ENCODE measurements around the gene PLEKHH2. TPM values are rescaled to one million over a fixed set of nuclear protein-coding genes. Genes with fewer than 3 reads are reported as not detected.

Gene PLEKHH2
- total RNA-seq, 1 donor from 2014 or later: 1.2 TPM

DNA sequence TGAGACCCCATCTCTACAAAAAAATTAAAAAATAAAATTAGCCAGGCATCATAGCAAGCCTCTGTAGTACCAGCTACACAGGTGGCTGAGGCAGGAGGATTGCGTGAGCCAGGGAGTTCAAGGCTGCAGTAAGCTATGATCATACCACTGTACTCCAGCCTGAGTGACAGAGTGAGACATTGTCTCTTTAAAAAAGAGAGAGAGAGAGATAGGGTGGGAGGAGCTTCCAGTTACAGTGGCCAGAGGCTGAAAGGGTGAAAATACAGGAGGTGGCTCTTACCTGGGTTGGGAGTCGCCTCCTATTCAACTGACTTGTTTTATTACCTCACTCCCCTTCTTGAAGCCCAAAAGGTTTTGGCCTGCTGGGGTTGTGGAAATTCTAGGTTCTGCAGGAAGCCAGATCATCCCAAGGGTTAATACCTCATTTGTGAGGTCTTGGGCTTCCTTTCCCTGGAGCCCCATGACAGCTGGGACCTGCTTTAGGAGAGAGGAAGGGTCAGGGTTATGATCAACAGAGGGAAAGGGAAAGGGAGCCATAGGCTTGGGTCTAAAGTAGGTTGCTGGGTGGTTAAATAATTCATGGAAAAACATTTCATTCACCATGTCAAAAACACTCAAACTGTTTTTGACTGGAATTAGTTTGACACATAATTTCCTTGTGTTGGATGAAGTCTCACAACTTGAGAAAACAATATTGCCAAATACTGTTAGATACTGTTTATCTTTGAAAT is 154.1 kb downstream of the PLEKHH2 start:
- ATAC-seq (ENCODE audit: poor library complexity): no peak
- DNase-seq: no peak
- intact Hi-C loops (cut with DNase I): no loop called here

DNA sequence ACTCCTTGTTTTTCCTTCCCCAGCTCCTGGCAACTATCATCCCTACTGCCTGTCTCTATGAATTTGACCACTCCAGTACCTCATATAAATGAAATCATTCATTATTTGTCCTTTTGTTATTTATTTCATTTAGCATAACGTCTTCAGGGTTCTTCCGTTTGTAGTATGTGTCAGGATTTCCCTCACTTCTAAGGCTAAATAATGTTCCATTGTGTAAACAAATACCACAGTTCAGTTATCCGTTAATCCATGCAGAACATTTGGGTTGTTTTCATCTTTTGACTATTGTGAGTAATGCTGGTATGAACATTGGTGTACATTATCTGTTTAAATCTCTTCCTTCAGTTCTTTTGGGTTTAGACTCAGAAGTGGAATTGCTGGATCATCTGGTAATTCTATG is 155.6 kb downstream of the PLEKHH2 start:
- no peak for ATAC-seq (ENCODE audit: poor library complexity)
- DNase-seq: no peak
- intact Hi-C loops (cut with DNase I): no loop called here

GRCh38 chr2:43794956-43795355 is 157.9 kb downstream of the PLEKHH2 start:
- DNase-seq (no peak), ATAC-seq (ENCODE audit: poor library complexity) (no peak)
- intact Hi-C loops (cut with DNase I): no loop called here

DNA sequence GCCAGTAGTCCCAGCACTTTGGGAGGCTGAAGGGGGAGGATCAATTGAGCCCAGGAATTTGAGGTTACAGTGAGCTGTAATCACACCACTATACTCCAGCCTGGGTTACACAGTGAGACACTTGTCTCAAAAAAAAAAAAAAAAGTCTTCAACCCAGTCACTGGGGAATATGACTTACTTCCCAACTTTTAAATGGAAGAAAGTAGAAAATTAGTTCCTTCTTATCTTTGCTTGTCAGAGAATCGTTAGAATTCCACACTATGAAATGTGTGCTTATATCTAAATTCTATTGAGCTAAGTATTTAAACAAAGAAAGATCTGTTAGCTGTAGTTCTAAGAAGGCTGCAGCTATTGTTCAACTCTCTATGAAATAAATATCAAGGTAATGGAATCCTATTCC is 159.1 kb downstream of the PLEKHH2 start:
- intact Hi-C loops (cut with DNase I): no loop called here
- ATAC-seq (ENCODE audit: poor library complexity) (no peak), DNase-seq (no peak)

DNA sequence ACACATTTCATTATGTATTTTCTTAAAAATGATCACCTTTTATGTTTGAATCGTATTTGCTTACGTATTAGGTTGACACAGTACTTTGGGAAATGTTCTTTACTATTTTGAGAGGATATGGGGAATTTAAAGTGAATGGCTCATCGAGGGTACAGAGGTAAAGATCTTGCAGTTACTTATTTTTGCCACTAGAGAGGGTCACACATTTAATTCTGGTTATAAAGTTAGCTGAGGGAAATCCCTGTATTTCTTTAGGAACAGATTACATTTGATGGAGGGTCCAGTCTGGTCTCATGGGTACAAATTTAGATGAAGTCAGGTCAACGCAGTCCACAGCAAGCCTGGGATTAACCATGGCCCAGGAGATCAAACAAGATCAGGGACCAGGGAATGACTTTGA is 161.2 kb downstream of the PLEKHH2 start:
- DNase-seq (no peak), ATAC-seq (ENCODE audit: poor library complexity) (no peak)
- intact Hi-C loops (cut with DNase I): no loop called here

GRCh38 chr2:43800894-43801293 is 163.8 kb downstream of the PLEKHH2 start:
- DNase-seq (no peak), ATAC-seq (ENCODE audit: poor library complexity) (no peak)
- intact Hi-C loops (cut with DNase I): no loop called here

DNA sequence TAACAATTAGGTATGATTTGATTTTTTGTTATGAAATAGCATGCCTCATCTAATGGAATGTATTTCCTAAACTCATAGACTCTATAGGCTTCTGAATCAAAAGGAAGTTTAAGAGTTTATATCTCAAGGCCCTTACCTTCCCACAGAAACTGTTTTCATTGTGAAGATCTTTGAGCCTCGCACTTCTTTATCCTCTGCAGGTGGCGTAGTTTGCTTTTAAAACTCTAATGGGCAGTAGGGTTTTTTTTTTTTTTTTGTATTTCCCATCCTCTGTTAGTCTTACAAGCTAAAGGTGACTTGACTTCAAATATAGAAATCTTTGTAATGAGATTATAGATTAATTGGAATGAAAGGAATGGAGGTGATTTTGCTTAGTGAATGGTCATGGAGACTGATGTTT is 165.1 kb downstream of the PLEKHH2 start:
- ATAC-seq (ENCODE audit: poor library complexity): no peak
- intact Hi-C loops (cut with DNase I): no loop called here
- DNase-seq: no peak

- ATAC-seq (ENCODE audit: poor library complexity): no peak
- DNase-seq: no peak
- intact Hi-C loops (cut with DNase I): no loop called here
Observed at GRCh38 chr2:43803113-43803512, 166.1 kb downstream of the PLEKHH2 start.

GRCh38 chr2:43806719-43807031 is 169.6 kb downstream of the PLEKHH2 start:
- no peak for ATAC-seq (ENCODE audit: poor library complexity)
- intact Hi-C loops (cut with DNase I): no loop called here
- DNase-seq: no peak

DNA sequence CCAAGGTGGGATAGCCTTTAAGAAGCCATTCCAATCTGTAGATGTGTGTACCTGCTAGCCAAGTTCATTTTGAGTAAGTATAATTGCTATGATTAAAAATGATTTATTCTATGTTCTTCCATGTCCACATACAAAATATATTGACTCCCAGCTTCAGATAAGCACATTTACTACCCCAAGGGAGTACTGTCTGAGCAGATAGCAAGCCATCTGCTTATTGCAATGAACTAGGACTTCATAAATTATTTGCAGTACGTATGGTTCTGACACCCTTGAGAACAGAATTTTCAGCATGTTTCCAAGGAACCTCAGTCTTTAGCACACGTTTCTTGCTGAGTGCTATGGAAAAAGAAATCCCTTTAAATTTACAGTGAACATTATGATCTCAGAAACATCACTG is 173.4 kb downstream of the PLEKHH2 start:
- ATAC-seq (ENCODE audit: poor library complexity) (no peak), DNase-seq (no peak)
- intact Hi-C loops (cut with DNase I): no loop called here

DNA sequence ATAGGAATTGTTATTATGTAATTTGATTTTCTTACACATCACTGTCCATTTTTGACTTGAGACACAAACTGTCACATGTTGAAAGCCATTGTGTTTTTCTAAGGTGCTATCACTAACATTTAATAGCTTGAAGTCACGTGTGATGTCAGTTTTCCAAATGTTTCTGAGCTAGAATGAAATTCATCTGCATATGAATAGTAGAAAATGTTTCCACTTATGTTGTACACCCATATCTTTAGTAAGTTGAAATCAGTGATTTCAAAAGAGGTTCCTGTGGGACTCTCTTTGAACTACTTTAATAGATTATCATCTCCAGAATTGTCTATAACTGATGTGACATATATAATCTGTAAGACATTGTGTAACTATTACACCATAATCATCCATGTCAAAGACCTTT is 173.8 kb downstream of the PLEKHH2 start:
- intact Hi-C loops (cut with DNase I): no loop called here
- DNase-seq (no peak), ATAC-seq (ENCODE audit: poor library complexity) (no peak)

DNA sequence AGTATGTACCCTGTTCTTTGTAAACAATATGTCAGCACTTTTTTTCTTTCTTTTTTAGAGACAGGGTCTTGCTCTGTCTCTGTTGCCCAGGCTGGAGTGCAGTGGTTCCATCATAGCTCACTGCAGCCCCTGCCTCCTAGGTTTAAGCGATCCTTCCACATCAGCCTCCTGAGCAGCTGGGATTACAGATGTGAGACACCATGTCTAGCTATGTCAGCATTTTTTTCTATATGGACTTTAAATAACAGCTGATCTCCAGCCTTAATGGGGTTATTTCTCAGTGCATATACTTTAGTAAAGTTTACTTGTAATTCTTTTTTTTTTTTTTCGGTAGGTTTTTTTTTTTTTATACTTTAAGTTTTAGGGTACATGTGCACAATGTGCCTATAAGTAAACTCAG is 174.9 kb downstream of the PLEKHH2 start:
- no peak for DNase-seq

DNA sequence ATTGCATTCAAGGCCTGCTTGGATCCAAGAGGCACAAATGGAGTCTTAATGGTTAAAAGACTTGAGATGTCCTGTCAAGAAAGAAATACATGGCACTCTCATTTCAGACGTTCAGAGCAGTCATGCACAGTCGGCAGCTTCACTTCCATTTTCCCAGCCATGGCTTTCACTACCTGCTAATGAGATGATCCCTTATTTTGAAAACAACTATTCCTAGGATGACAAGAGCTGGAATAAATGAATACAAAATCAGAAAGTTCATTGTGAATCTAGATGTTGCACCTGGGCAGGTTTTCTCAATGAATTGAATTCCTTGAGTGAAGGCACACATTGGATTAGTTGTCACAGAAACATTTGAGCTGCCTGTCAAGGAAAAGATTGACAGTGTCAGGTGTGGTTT is 175.9 kb downstream of the PLEKHH2 start:
- DNase-seq (no peak), ATAC-seq (ENCODE audit: poor library complexity) (no peak)
- intact Hi-C loops (cut with DNase I): no loop called here

More for the DNA sequence above, 174.9 kb downstream of the PLEKHH2 start:
- intact Hi-C loops (cut with DNase I): no loop called here
- no peak for ATAC-seq (ENCODE audit: poor library complexity)

DNA sequence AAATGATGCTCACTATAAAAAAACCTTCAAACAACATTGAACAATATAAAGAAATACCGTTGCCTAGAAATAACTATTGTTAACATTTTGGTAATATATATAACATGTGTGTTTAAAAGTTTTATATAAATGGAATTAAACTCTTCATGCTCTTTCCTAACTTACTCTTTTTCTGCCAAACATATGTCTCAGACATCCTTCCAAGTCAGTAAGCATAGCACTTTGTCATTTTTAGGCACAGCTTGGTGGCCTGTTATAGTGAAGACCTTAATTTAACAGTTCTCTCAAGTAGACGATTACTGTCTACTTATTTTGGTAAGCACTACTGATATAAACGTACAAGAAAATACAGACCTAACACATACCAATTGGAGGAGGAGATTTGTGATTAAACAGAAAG is 177.7 kb downstream of the PLEKHH2 start:
- DNase-seq (no peak), ATAC-seq (ENCODE audit: poor library complexity) (no peak)
- intact Hi-C loops (cut with DNase I): no loop called here

Other genes with a start within 250 kb of the PLEKHH2 start
- 14.2 TPM for gene THADA, start 41.2 kb upstream of the PLEKHH2 start, total RNA-seq
- gene C1GALT1C1L, start 39.2 kb downstream of the PLEKHH2 start, total RNA-seq: 1.1 TPM
- gene DYNC2LI1, start 136.8 kb downstream of the PLEKHH2 start, total RNA-seq: 5.4 TPM
- not detected for gene ABCG5, start 201.6 kb downstream of the PLEKHH2 start, total RNA-seq
- gene ABCG8, start 201.7 kb downstream of the PLEKHH2 start, total RNA-seq: 0.11 TPM